Panc1 (cell line): ENCODE results near the gene MACF1. TPM values are rescaled to one million over a fixed set of nuclear protein-coding genes. Genes with fewer than 3 reads are reported as not detected.

Experiments
- ATAC-seq: fragments of 200-7000 bp; cut with Tn5 transposase; 2 replicates; pipeline ENCODE4 v1.9.1; 2020; ENCODE audit warnings: mild to moderate bottlenecking, moderate library complexity
- BruUV-seq: library from RNA; stranded (reverse); fragments of 400-500 nt; replicated peaks from 2 replicates; lab custom pipeline; 2021; lab: Mats Ljungman, UMichigan
- CTCF ChIA-PET: fragments of 300-600 bp; sonication (Branson Sonifier 250); formaldehyde crosslinking; loops from one replicate; lab custom pipeline; 2022; ENCODE audit warnings: antibody characterized with exemption; lab: Charles Lee
- POLR2A ChIA-PET: fragments of 300-600 bp; sonication (Branson Sonifier 250); formaldehyde crosslinking; loops from one replicate; lab custom pipeline; 2022; ENCODE audit warnings: antibody characterized with exemption; lab: Charles Lee
- DNase-seq: peaks from one replicate; pipeline ENCODE4 v3.0.0-alpha.2; 2010; ENCODE audit warnings: low read depth, low spot score
- H3K27ac ChIP-seq: 2 replicates; pipeline ENCODE4 v1.5.1; 2011; ENCODE audit warnings: mild to moderate bottlenecking, low read length, inconsistent platforms
- H3K27me3 ChIP-seq: fragments of 200-500 bp; sonication (Bioruptor generic); 2 replicates; pipeline ENCODE4 v1.6.0; 2014; ENCODE audit warnings: low read length, inconsistent platforms; ENCODE audit not compliant: control insufficient read depth, insufficient read depth
- H3K36me3 ChIP-seq: fragments of 200-500 bp; sonication (Bioruptor generic); 2 replicates; pipeline ENCODE4 v1.5.1; 2014; ENCODE audit warnings: inconsistent platforms, mild to moderate bottlenecking, low read length, moderate library complexity; ENCODE audit not compliant: control insufficient read depth, insufficient read depth
- H3K4me1 ChIP-seq: 2 replicates; pipeline ENCODE4 v1.5.1; 2011; ENCODE audit warnings: inconsistent platforms, mild to moderate bottlenecking, low read length, moderate library complexity; ENCODE audit not compliant: control insufficient read depth, insufficient read depth
- H3K4me3 ChIP-seq, 2 experiments: 2 replicates each; pipeline ENCODE4 v1.5.1; 2011 to 2012; ENCODE audit warnings: low read depth in 2 of 2, low read length in 2 of 2, mild to moderate bottlenecking in 2 of 2, inconsistent platforms in 1 of 2, moderate library complexity in 1 of 2
- H3K9me3 ChIP-seq: fragments of 200-500 bp; sonication (Bioruptor generic); 2 replicates; pipeline ENCODE4 v1.5.1; 2014; ENCODE audit warnings: low read depth, mild to moderate bottlenecking, inconsistent platforms, low read length, moderate library complexity; ENCODE audit not compliant: control insufficient read depth, insufficient read depth
- CTCF ChIP-seq: fragments of 450-650 bp; IDR thresholded peaks from 2 replicates; pipeline ENCODE4 v1.5.1; 2017; ENCODE audit warnings: mild to moderate bottlenecking
- POLR2AphosphoS5 ChIP-seq: IDR thresholded peaks from 2 replicates; pipeline ENCODE4 v1.6.1; 2012; ENCODE audit warnings: mild to moderate bottlenecking, low read depth, low read length, moderate library complexity
- REST ChIP-seq, 2 experiments: IDR thresholded peaks; 2 replicates each; pipeline ENCODE4 v1.6.1; 2011 to 2012; ENCODE audit warnings: low read depth in 2 of 2, control low read depth in 1 of 2, low read length in 1 of 2, mild to moderate bottlenecking in 1 of 2, moderate library complexity in 1 of 2; ENCODE audit not compliant: insufficient read depth in 1 of 2
- SIN3A ChIP-seq: IDR thresholded peaks from 2 replicates; pipeline ENCODE4 v1.6.1; 2012; ENCODE audit warnings: low read depth, mild to moderate bottlenecking, low read length, moderate library complexity, borderline replicate concordance; ENCODE audit not compliant: insufficient read depth
- TCF7L2 ChIP-seq: IDR thresholded peaks from 2 replicates; pipeline ENCODE4 v1.6.1; 2011; ENCODE audit warnings: mild to moderate bottlenecking, low read depth, low read length, inconsistent platforms
- in situ Hi-C: cut with HindIII; loops from 2 replicates; pipeline ENCODE4 v1.10.0; 2016; ENCODE audit warnings: low sequenced_read_pairs, low pct_unique_long_range_greater_than_20kb
- intact Hi-C: fragments of 100-400 bp; cut with micrococcal nuclease; formaldehyde crosslinking; loops from one replicate; pipeline ENCODE4 v1.10.0; 2022; ENCODE audit not compliant: unreplicated experiment
- total RNA-seq: library from RNA; stranded (reverse); gene quantifications from one replicate; pipeline ENCODE4 v1.2.1, GENCODE V29; 2021; ENCODE audit not compliant: unreplicated experiment

The MACF1 gene
- total RNA-seq, 1 experiment from 2014 or later = 413 TPM

- no peak overlapping the region for H3K4me3 ChIP-seq
- no peaks in the 10 kb centered on the region for H3K27me3 ChIP-seq
- in situ Hi-C loops (no loop called here), intact Hi-C loops (no loop called here)
- no peaks in the 10 kb centered on the region for H3K36me3 ChIP-seq
- H3K27ac ChIP-seq = no peak overlapping the region
- CTCF ChIA-PET = interaction anchor here (0.7 kb wide), 1 partner anchor 103 kb away, joined by 4 read pairs; no protein-coding TSS in a partner anchor
- TF ChIP-seq SIN3A (no peak), REST (IDR thresholded peaks at IDR 0.05; ENCODE audit: insufficient read depth in 1 of 2, low read depth in 2 of 2, low read length in 1 of 2) (no peak)
- BruUV-seq = no TSS peak
- H3K9me3 ChIP-seq = no peaks in the 10 kb centered on the region
- H3K4me1 ChIP-seq = peaks cover 9% of the 10 kb centered on the region; the same call in 1 of the 2 replicates
- POLR2A ChIA-PET = interaction anchor here (0.7 kb wide), 1 partner anchor 16 kb away, joined by 3 read pairs; no protein-coding TSS in a partner anchor
- DNase-seq (no peak), ATAC-seq (no peak)
These were observed 16.7 kb downstream of the MACF1 start for GRCh38 chr1:39220891-39221870.

- Histone ChIP-seq H3K27me3 (no peaks in the 10 kb centered on the region), H3K4me3 (no peak overlapping the region), H3K36me3 (no peaks in the 10 kb centered on the region), H3K9me3 (no peaks in the 10 kb centered on the region), H3K27ac (no peak overlapping the region), H3K4me1 (0 out of 2 replicates have a peak, but pooled peaks cover 1% of the 10 kb centered on the region)
- TF ChIP-seq REST (IDR thresholded peaks at IDR 0.05; ENCODE audit: insufficient read depth in 1 of 2, low read depth in 2 of 2, low read length in 1 of 2) (no peak), CTCF (no peak), SIN3A (no peak), POLR2AphosphoS5 (no peak), TCF7L2 (no peak)
- BruUV-seq = TSS peak; percentile 34
- ChIA-PET CTCF (no interaction called here), POLR2A (no interaction called here)
- DNase-seq (no peak), ATAC-seq (0 out of 2 replicates have a peak, but pooled peaks have one; percentile 18)
- intact Hi-C loops = no loop called here
- in situ Hi-C loops = no loop called here
These were observed 19.9 kb downstream of the MACF1 start for GRCh38 chr1:39224295-39224829.
